Glutamatergic neuron (in vitro differentiated cells): ENCODE results near the gene ST3GAL6. TPM values are rescaled to one million over a fixed set of nuclear protein-coding genes. Genes with fewer than 3 reads are reported as not detected.

Experiments
- DNase-seq: peaks from one replicate; pipeline ENCODE4 v3.0.0; 2022
- H3K27ac Mint-ChIP-seq: one replicate; pipeline ENCODE4 v1.8.0; 2020; ENCODE audit warnings: mild to moderate bottlenecking, mixed read lengths, inconsistent platforms; ENCODE audit not compliant: unreplicated experiment
- H3K27me3 Mint-ChIP-seq: one replicate; pipeline ENCODE4 v1.8.0; 2020; ENCODE audit warnings: mild to moderate bottlenecking, moderate library complexity, mixed read lengths, inconsistent platforms; ENCODE audit not compliant: unreplicated experiment
- H3K36me3 Mint-ChIP-seq: one replicate; pipeline ENCODE4 v1.8.0; 2020; ENCODE audit warnings: mild to moderate bottlenecking, mixed read lengths, inconsistent platforms; ENCODE audit not compliant: unreplicated experiment
- H3K4me1 Mint-ChIP-seq: one replicate; pipeline ENCODE4 v1.8.0; 2020; ENCODE audit warnings: mild to moderate bottlenecking, low read depth, mixed read lengths, inconsistent platforms; ENCODE audit not compliant: unreplicated experiment
- H3K4me3 Mint-ChIP-seq: one replicate; pipeline ENCODE4 v1.8.0; 2020; ENCODE audit warnings: mild to moderate bottlenecking, mixed read lengths, inconsistent platforms; ENCODE audit not compliant: unreplicated experiment
- H3K9me3 Mint-ChIP-seq: one replicate; pipeline ENCODE4 v1.8.0; 2020; ENCODE audit warnings: mild to moderate bottlenecking, moderate library complexity, mixed read lengths, inconsistent platforms; ENCODE audit not compliant: unreplicated experiment
- CTCF ChIP-seq: fragments of 200-600 bp; sonication (generic); IDR thresholded peaks from one replicate; pipeline ENCODE4 v1.5.0; 2021; ENCODE audit not compliant: partially characterized antibody, unreplicated experiment
- total RNA-seq: library from RNA; stranded (reverse); fragmentation: NEBNext Ultra II Directional; extraction: Animal tissue kit (Norgen Biotek cat#: 25700); gene quantifications from one replicate; pipeline ENCODE4 v1.2.1, GENCODE V29; 2021; ENCODE audit not compliant: unreplicated experiment

ST3GAL6 gene
- total RNA-seq, 1 donor from 2014 or later, result 52.9 TPM

- Mint-ChIP-seq H3K27ac (no peak overlapping the region), H3K9me3 (peaks cover 2% of the 10 kb centered on the region), H3K4me3 (no peak overlapping the region), H3K27me3 (peaks cover 5% of the 10 kb centered on the region), H3K4me1 (no peaks in the 10 kb centered on the region), H3K36me3 (no peaks in the 10 kb centered on the region)
- DNase-seq, result no peak
- no peak for TF ChIP-seq CTCF
Measured at GRCh38 chr3:98787181-98787580, 24.0 kb downstream of the ST3GAL6 start.

GRCh38 chr3:98788651-98789050 lies 25.5 kb downstream of the ST3GAL6 start:
- H3K36me3 Mint-ChIP-seq, result no peaks in the 10 kb centered on the region
- peaks cover 2% of the 10 kb centered on the region for H3K27me3 Mint-ChIP-seq
- peaks cover 2% of the 10 kb centered on the region for H3K9me3 Mint-ChIP-seq
- DNase-seq, result no peak
- H3K27ac Mint-ChIP-seq, result no peak overlapping the region
- H3K4me3 Mint-ChIP-seq, result no peak overlapping the region
- no peaks in the 10 kb centered on the region for H3K4me1 Mint-ChIP-seq
- TF ChIP-seq CTCF, result no peak

- no peak for DNase-seq
- Mint-ChIP-seq H3K27me3 (peaks cover under 1% of the 10 kb centered on the region), H3K27ac (no peak overlapping the region), H3K36me3 (no peaks in the 10 kb centered on the region), H3K4me1 (no peaks in the 10 kb centered on the region), H3K9me3 (peaks cover under 1% of the 10 kb centered on the region), H3K4me3 (no peak overlapping the region)
- no peak for TF ChIP-seq CTCF
Measured at GRCh38 chr3:98791341-98792325, 28.5 kb downstream of the ST3GAL6 start.

GRCh38 chr3:98793971-98794370 lies 30.8 kb downstream of the ST3GAL6 start:
- Mint-ChIP-seq H3K36me3 (no peaks in the 10 kb centered on the region), H3K27ac (no peak overlapping the region), H3K9me3 (no peaks in the 10 kb centered on the region), H3K4me1 (no peaks in the 10 kb centered on the region), H3K4me3 (no peak overlapping the region), H3K27me3 (peaks cover 2% of the 10 kb centered on the region)
- no peak for TF ChIP-seq CTCF
- no peak for DNase-seq

GRCh38 chr3:98796334-98796733 lies 33.2 kb downstream of the ST3GAL6 start:
- Mint-ChIP-seq H3K27ac (no peak overlapping the region), H3K4me3 (no peak overlapping the region), H3K9me3 (no peaks in the 10 kb centered on the region), H3K36me3 (no peaks in the 10 kb centered on the region), H3K27me3 (peaks cover 2% of the 10 kb centered on the region), H3K4me1 (no peaks in the 10 kb centered on the region)
- no peak for DNase-seq
- TF ChIP-seq CTCF, result no peak
